Transverse colon (tissue), 4 donors: ENCODE measurements around the gene CTDP1. TPM values are rescaled to one million over a fixed set of nuclear protein-coding genes. Genes with fewer than 3 reads are reported as not detected.
A peak's percentile ranks its signal among the peaks of the same experiment; 100 is the strongest.

Experiments used
- DNase-seq: peaks from one replicate; pipeline ENCODE4 v3.0.0-alpha.2; 2019
- H3K27ac ChIP-seq, 4 donors: fragments of 200-600 bp; sonication (generic); 2 replicates each; pipeline ENCODE4 v1.5.1; 2016 to 2018; ENCODE audit warnings: inconsistent platforms in 4 of 4
- H3K27me3 ChIP-seq: fragments of 200-600 bp; sonication (generic); 2 replicates; pipeline ENCODE4 v1.5.1; 2017; ENCODE audit warnings: inconsistent platforms
- H3K36me3 ChIP-seq, 4 donors: fragments of 200-600 bp; sonication (generic); 2 replicates each; pipeline ENCODE4 v1.5.1; 2017 to 2019; ENCODE audit warnings: inconsistent platforms in 4 of 4
- H3K4me1 ChIP-seq, 4 donors: fragments of 200-600 bp; sonication (generic); 2 replicates each; pipeline ENCODE4 v1.5.1; 2017 to 2020; ENCODE audit warnings: inconsistent platforms in 4 of 4
- H3K4me3 ChIP-seq, 4 donors: fragments of 200-600 bp; sonication (generic); 1 replicate in 1 of 4; 2 replicates in 3 of 4; pipeline versions ENCODE4 v1.5.1 to v1.6.1; 2017 to 2019; ENCODE audit warnings: inconsistent platforms in 4 of 4
- H3K9me3 ChIP-seq, 2 donors: fragments of 200-600 bp; sonication (generic); 2 replicates each; pipeline ENCODE4 v1.5.1; 2017 to 2019; ENCODE audit warnings: inconsistent platforms in 2 of 2
- EP300 ChIP-seq: sonication (generic); formaldehyde crosslinking; IDR thresholded peaks from one replicate; pipeline ENCODE4 v1.6.1; 2017; ENCODE audit warnings: antibody characterized with exemption, low read depth
- POLR2A ChIP-seq: fragments of 450-650 bp; IDR thresholded peaks from one replicate; pipeline ENCODE4 v1.6.1; 2016; ENCODE audit warnings: antibody characterized with exemption, mild to moderate bottlenecking, moderate library complexity
- POLR2AphosphoS5 ChIP-seq, 3 donors: sonication (generic); formaldehyde crosslinking; IDR thresholded peaks; one replicate each; pipeline ENCODE4 v1.6.1; 2016; ENCODE audit warnings: antibody characterized with exemption in 3 of 3
- WGBS, 2 donors: methylation state at CpG; one replicate each; pipeline ENCODE4 v1.1.5; 2018; ENCODE audit warnings: low coverage in 1 of 2; 5-methylcytosine and 5-hydroxymethylcytosine counted together
- in situ Hi-C, 4 donors: fragments of 200-750 bp; cut with MboI; loops; one replicate each; pipeline versions ENCODE4 v1.15.0 to v1.15.1; 2017; ENCODE audit warnings: low sequenced_read_pairs in 3 of 4, low pct_ligation_motif_present in 1 of 4, low pct_unique_long_range_greater_than_20kb in 1 of 4
- intact Hi-C: fragments of 100-400 bp; cut with DNase I; formaldehyde crosslinking; loops from one replicate; pipeline ENCODE4 v1.15.1; 2023; ENCODE audit warnings: low total_unique reads
- total RNA-seq, 4 donors: library from RNA; depleted of rRNA; stranded (reverse); fragments of >200 nt; gene quantifications; one replicate each; pipeline ENCODE4 v1.1.0, GENCODE V29; 2016
- TF ChIP-seq, protein P1 (sequence below), 5 experiments: fragments of 200-600 bp in 3 of 5; fragments of 450-650 bp in 2 of 5; sonication (generic) in 3 of 5; IDR thresholded peaks; 1 replicate in 2 of 5; 2 replicates in 3 of 5; pipeline ENCODE4 v1.5.1; 2016 to 2017; ENCODE audit warnings: antibody characterized with exemption in 5 of 5, inconsistent platforms in 3 of 5, mild to moderate bottlenecking in 2 of 5, moderate library complexity in 1 of 5

The CTDP1 gene
- total RNA-seq, 4 donors from 2014 or later: 30.6 to 120 (median 49.3) TPM

DNA sequence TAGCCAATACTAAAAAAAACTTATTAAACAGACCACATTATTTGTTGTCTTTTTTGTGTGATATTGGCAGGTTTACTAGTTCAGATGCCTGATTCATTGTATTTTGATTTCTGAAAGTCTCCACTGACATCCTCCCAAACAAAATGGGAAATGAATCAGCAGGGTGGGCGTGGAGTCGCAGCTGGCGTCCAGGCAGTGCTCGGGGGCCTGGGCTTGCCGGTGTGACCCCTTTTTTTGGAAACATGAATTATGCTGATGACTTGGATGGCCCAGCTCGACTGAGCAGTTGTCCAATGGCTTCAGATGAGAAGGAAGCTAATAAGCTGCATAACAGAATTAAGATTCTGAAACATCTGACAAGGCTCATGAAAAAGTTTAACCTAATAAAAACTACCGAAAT, 116.4 kb downstream of the CTDP1 start:
- TF ChIP-seq, protein P1, sequence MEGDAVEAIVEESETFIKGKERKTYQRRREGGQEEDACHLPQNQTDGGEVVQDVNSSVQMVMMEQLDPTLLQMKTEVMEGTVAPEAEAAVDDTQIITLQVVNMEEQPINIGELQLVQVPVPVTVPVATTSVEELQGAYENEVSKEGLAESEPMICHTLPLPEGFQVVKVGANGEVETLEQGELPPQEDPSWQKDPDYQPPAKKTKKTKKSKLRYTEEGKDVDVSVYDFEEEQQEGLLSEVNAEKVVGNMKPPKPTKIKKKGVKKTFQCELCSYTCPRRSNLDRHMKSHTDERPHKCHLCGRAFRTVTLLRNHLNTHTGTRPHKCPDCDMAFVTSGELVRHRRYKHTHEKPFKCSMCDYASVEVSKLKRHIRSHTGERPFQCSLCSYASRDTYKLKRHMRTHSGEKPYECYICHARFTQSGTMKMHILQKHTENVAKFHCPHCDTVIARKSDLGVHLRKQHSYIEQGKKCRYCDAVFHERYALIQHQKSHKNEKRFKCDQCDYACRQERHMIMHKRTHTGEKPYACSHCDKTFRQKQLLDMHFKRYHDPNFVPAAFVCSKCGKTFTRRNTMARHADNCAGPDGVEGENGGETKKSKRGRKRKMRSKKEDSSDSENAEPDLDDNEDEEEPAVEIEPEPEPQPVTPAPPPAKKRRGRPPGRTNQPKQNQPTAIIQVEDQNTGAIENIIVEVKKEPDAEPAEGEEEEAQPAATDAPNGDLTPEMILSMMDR (IDR thresholded peaks at IDR 0.05): no peak
- TF ChIP-seq EP300 (no peak), POLR2AphosphoS5 (IDR thresholded peaks at IDR 0.05) (no peak), POLR2A (no peak)
- DNase-seq: no peak
- Histone ChIP-seq H3K4me3 (no peak overlapping the region), H3K36me3 (no peaks in the 10 kb centered on the region), H3K9me3 (no peaks in the 10 kb centered on the region), H3K27me3 (peaks cover 49% of the 10 kb centered on the region), H3K4me1 (peaks cover 7 to 19% (median 17%) of the 10 kb centered on the region in 4 donors), H3K27ac (no peak overlapping the region)
- in situ Hi-C loops (no loop called here), intact Hi-C loops (no loop called here)
- 17 to 46% methylated on average over 2 to 7 of the region's 7 CpGs for WGBS, 2 donors

DNA sequence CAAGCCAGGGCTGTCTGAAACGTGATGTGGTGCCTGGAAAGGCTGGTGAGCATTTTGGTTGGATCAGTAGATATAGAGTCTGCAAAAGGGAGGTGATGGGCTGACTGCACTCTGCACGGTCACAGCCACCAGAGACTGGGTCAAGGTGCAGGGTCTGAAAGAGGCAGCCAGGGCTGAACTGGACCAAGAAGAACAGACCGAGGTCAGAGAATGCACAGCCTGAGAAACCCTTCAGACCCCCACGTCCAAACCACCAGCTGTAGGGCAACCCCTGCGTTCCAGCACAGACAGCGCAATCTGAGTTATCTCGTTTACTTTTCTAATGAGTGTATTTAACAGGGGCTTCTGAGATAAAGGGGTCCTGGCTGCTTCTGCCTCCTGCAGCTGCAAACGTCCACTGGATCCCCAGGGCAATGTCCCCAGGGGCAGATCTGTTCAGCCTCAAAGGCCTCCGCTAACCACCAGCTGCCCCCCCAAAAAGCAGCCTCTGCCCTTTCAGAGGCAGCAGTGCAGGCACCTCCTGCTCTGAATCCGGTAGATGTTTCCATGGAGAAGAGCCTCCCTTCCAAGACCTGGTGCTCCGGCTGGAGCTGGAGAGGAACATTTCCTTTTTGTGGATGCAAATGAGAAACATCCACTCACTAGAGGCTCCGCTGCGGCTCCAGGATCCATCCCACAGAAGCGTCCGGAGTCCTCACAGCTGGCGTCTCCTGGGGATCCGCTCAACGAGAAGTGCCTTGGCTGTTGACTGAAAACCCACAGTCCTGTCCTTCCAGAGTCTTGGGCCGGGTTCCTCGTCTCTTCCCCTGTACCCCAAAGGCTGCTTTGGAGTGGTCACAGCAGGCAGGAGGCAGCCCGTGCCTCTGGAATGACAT, 117.2 kb downstream of the CTDP1 start:
- Histone ChIP-seq H3K36me3 (no peaks in the 10 kb centered on the region), H3K4me1 (peaks cover 7 to 19% (median 17%) of the 10 kb centered on the region in 4 donors), H3K4me3 (no peak overlapping the region), H3K9me3 (no peaks in the 10 kb centered on the region), H3K27me3 (peaks cover 49% of the 10 kb centered on the region), H3K27ac (no peak overlapping the region)
- no peak for TF ChIP-seq POLR2A
- no peak for TF ChIP-seq EP300
- TF ChIP-seq, protein P1 (IDR thresholded peaks at IDR 0.05): no peak
- no peak for TF ChIP-seq POLR2AphosphoS5 (IDR thresholded peaks at IDR 0.05)
- 0 to 39% methylated on average over 1 to 21 of the region's 21 CpGs for WGBS, 2 donors
- DNase-seq: no peak
- intact Hi-C loops: no loop called here
- in situ Hi-C loops: no loop called here

DNA sequence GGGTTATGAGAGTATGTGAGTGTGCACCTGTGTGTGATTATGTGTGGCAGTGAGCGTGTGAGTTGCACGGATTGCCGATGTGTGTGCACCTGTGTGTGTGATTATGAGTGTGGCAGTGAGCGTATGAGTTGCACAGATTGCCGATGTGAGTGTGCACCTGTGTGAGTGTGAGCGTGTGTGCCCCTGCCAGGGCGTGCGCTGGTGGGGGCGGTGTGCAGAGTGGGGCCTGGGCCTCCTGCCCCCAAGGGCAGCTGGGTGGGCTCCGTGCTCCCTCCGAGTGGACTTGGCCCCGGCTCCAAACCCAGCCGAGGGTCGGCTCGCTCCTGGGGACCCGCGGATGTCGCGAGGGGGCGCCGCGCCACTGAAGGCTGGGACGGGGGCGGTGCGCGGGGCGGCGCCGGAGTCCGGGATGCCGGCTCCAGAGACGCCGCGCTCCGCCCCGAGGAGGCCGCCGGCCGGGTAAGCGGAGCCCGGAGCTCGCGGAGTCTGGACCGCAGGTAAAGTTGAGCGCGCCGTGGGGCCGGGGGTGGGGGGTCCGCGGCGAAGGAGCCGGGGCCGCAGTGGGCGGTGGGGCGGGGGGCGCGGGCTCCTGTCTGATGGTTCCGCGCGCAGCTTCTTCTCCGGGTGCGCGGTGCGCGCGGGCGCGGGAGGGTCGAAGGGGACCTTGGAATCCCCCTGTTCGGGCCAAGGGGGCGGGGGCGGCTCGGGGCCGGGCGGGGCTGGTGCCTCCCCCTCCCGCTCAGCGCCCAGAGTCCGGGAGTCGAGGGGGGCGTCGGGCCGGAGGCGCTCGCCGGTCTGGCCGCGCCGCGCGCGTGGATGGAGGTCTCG, 118.1 kb downstream of the CTDP1 start, which contains the start of gene KCNG2:
Gene KCNG2, plus strand, starts transcription at position 421 of the 828 bp plus-strand sequence. CDS start 65,730 bp downstream, outside the sequence.
- 11% methylated on average over 58 of the region's 92 CpGs; no CpG with 5 or more reads in 1 of the 2 donors for WGBS, 2 donors
- TF ChIP-seq, protein P1 (IDR thresholded peaks at IDR 0.05): no peak
- no peak for TF ChIP-seq POLR2AphosphoS5 (IDR thresholded peaks at IDR 0.05)
- TF ChIP-seq EP300: no peak
- TF ChIP-seq POLR2A: no peak
- in situ Hi-C loops (no loop called here), intact Hi-C loops (no loop called here)
- Histone ChIP-seq H3K4me1 (peaks cover 7 to 19% (median 17%) of the 10 kb centered on the region in 4 donors), H3K9me3 (no peaks in the 10 kb centered on the region), H3K27ac (no peak within 1 kb of the TSS), H3K4me3 (peak within 1 kb of the TSS in 2 of 4 donors; percentile 21 to 44), H3K36me3 (no peaks in the 10 kb centered on the region), H3K27me3 (peaks cover 42% of the 10 kb centered on the region)
- DNase-seq: no peak
